Erythroblast (primary cell): ENCODE data around the gene IKZF3.
"Not testable (repeated sequence)": the region's sequence is repeated elsewhere in the genome, so short reads cannot be mapped to it uniquely, and the experiment has no call there.

Experiments
- DNase-seq, 2 experiments: peaks; one replicate each; lab custom pipeline; 2025; lab: John Stamatoyannopoulos, UW
- GATA1 ChIP-seq: IDR thresholded peaks from 2 replicates; pipeline ENCODE4 v1.6.1; 2011; ENCODE audit warnings: low read depth, mild to moderate bottlenecking, control low read depth, low read length, moderate library complexity
- POLR2A ChIP-seq: IDR thresholded peaks from 2 replicates; pipeline ENCODE4 v1.6.1; 2011; ENCODE audit warnings: mild to moderate bottlenecking, low read length

IKZF3 gene

DNA sequence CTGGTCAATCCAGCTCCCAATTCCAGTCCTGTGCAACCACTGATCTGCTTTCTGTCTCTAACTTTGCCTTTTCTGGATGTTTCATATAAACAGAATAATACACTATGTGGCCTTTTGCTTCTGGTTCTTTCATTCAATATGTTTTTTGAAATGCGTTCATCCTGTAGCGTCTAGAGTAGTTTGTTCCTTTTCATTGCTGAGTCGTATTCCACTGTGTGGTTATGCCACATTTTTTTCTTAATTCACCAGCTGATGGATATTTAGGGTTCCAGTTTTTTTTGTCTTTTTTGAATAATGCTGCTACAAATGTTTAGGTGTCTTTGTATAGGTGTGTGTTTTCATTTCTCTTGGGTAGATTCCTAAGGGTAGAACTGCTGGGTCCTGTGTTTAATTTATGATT, 131.5 kb downstream of the IKZF3 start:
- DNase-seq: no peak
- TF ChIP-seq POLR2A (no peak), GATA1 (no peak)

DNA sequence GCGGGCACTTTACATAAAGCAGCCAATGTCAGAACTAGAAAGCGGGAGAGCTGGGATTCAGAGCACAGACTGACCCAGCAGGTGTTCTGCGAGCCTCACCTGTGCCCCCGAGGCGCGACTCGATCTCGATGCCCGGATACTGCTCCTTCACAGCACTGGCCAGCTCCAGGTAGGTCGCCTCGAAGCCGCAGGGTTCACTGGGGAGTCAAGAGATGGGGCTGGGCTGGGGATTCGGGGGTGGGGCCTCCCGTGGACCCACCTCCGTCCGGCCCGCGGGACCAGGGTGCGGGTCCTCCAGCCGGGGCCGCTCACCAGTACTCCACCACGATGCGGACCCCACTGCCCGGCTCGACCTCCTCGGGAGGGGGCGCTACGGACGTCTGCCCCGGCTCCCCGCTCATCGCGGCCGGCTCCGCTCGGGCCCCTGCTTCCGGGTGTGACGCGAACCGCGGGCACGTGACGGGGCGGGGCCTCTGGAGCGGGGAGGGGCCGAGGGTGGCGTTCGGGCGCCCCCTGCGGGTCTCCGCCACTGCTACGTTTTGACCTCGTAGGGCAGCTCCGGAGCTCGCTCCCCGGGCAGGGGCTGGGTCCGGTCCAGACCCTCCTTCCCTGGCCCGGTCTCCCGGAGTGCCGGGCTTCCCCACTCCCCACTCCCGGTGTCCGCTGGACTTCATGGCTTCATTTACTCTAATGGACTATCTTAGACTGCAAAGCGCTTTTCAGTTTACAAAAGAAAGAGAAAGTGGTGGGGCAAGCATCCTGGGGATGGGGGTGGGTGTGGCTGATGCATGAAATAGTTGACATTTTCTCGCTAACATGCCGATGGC, 133.8 kb downstream of the IKZF3 start, which contains the start of gene MIEN1:
Gene MIEN1 (minus strand): TSS at position 438 of the 827 bp plus-strand sequence. CDS start 37 bp downstream, at position 401.
- no peak for TF ChIP-seq GATA1
- TF ChIP-seq POLR2A: peak; percentile 74
- peak; percentile 89 to 96 for DNase-seq

DNA sequence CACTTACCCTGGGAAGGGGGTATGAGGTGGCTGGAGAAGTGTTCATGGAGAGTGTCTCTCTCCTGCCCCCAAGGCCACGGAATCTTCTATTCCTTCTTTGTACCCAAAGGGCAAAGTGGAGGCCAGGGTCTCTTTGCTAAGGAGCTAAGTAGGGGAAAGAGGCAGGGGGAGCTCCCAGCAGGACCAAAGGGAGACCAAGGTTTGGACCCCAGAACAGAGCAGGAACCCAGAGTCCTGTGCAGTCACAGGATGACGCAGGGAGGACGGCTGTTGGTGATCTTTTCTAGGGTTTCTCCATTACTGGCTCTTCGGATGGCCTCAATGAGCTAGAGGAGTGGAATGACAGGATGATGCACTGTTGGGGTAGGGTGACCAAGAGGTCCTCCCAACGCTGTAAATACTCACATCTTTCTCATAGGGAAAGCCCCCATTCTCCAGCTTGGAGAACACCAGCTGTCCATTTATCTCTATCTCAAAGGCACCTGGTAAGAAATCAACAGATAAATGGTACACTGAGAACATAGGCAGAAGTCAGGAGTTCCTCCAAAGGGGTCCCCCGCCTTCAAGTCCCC, 134.7 kb downstream of the IKZF3 start:
- DNase-seq: no peak
- TF ChIP-seq POLR2A: no peak

DNA sequence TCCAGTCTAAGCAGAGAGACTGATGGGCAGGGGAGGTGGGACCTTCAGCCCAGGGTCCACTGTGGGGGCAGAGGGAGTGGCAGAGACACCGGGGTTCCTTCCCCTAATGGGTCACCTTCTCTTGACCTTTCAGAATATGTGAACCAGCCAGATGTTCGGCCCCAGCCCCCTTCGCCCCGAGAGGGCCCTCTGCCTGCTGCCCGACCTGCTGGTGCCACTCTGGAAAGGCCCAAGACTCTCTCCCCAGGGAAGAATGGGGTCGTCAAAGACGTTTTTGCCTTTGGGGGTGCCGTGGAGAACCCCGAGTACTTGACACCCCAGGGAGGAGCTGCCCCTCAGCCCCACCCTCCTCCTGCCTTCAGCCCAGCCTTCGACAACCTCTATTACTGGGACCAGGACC, 136.6 kb downstream of the IKZF3 start:
- no peak for TF ChIP-seq GATA1
- peak; percentile 9 for TF ChIP-seq POLR2A
- DNase-seq: no peak

DNA sequence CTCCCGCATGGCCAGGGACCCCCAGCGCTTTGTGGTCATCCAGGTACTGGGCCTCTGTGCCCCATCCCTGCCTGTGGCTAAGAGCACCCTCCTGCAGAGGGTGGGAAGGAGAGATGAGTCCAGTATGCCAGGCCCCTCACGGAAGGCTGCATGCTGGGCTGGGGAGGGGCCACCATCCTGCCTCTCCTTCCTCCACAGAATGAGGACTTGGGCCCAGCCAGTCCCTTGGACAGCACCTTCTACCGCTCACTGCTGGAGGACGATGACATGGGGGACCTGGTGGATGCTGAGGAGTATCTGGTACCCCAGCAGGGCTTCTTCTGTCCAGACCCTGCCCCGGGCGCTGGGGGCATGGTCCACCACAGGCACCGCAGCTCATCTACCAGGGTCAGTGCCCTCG, 137.5 kb downstream of the IKZF3 start:
- TF ChIP-seq POLR2A: no peak
- TF ChIP-seq GATA1: no peak

DNA sequence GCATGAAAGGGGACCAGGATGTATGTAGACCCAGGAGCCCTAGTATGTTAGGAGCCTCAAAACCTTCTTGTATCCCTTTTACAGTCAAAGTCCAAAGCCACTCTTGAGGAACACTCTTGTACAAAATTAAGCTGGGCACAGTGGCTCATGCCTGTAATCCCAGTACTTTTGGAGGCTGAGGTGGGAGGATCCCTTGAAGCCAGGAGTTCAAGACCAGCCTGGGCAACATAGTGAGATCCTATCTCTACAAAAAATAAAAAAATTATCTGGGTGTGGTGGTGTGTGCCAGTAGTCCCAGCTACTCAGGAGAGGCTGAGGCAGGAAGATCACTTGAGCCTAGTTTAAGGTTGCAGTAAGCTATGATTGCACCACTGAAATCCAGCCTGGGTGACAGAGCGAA, 138.2 kb downstream of the IKZF3 start:
- not testable (repeated sequence) for DNase-seq

More for the DNA sequence above, 137.5 kb downstream of the IKZF3 start:
- no peak for DNase-seq

DNA sequence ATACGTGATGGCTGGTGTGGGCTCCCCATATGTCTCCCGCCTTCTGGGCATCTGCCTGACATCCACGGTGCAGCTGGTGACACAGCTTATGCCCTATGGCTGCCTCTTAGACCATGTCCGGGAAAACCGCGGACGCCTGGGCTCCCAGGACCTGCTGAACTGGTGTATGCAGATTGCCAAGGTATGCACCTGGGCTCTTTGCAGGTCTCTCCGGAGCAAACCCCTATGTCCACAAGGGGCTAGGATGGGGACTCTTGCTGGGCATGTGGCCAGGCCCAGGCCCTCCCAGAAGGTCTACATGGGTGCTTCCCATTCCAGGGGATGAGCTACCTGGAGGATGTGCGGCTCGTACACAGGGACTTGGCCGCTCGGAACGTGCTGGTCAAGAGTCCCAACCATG, 139.4 kb downstream of the IKZF3 start:
- no peak for TF ChIP-seq GATA1
- no peak for TF ChIP-seq POLR2A
- no peak for DNase-seq

DNA sequence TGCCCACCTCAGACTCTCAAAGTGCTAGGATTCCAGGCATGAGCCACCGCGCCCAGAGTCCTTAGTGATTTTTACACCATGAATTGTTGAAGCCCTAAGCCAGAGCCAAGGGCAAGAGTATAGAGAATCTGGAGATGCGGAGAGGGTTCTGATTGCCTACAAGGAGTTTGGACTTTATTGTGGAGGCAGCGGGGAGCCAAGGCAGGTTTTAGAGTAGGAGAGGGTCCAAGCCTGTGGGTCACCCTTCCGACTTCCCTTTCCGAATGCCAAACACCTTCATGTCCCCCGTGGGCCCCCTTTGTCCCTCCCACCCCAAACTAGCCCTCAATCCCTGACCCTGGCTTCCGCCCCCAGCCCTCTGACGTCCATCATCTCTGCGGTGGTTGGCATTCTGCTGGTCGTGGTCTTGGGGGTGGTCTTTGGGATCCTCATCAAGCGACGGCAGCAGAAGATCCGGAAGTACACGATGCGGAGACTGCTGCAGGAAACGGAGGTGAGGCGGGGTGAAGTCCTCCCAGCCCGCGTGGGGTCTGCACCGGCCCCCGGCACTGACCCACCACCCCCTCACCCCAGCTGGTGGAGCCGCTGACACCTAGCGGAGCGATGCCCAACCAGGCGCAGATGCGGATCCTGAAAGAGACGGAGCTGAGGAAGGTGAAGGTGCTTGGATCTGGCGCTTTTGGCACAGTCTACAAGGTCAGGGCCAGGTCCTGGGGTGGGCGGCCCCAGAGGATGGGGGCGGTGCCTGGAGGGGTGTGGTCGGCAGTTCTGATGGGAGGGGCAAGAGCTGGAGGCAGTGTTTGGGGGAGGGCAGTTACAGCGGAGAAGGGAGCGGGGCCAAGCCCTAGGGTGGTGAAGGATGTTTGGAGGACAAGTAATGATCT, 140.9 kb downstream of the IKZF3 start:
- TF ChIP-seq GATA1 (no peak), POLR2A (no peak)
- peak; percentile 57 to 58 for DNase-seq

DNA sequence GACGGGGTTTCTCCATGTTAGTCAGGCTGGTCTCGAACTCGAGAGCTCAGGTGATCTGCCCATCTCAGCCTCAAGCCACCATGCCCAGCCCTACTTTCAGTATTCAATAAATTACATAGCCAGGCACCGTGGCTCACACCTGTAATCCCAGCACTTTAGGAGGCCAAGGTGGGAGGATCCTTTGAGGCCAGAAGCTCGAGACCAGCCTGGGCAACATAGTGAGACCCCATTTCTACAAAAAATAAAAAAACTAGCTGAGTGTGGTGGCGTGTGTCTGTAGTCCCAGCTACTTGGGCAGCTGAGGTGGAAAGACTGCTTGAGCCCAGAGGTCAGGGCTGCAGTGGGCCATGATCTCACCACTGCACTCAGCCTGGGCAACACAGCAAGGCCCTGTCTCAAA, 142.0 kb downstream of the IKZF3 start:
- TF ChIP-seq POLR2A (no peak), GATA1 (no peak)
- no peak for DNase-seq

DNA sequence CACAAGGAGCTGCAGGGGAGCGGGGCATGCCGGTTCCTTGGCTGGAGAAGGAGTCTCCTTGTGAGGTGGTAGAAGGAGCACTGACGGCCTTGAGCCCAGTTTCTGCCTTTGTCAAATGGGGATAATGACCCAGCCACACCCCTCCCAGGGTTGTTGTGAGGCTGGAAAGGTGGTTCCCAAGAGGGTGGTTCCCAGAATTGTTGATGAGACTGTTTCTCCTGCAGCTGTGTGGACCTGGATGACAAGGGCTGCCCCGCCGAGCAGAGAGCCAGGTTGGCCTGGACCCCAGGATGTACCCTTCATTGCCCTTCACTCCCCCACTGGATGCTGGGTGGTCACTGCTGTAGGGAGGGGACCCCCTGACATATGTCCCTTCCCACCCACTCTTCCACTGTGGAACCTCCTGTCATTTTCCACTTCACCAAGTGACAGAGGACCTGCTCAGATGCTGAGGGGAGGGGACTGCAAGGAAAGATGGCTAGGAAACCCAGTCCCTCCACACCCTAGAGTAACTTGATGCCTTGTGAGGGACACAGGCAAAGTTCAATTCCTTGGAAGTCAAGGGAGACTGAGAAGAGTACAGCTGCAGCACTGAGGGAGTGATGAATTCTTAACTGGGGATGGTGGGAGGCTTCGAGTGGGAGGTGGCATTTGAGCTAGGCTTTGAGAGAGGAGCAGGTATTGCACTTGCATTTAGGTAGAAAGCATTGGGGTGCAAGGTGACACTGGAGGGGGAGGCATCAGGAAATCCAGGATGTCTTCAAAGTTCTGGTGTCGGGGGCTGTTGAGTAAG, 144.4 kb downstream of the IKZF3 start:
- TF ChIP-seq POLR2A (no peak), GATA1 (no peak)
- DNase-seq: no peak

DNA sequence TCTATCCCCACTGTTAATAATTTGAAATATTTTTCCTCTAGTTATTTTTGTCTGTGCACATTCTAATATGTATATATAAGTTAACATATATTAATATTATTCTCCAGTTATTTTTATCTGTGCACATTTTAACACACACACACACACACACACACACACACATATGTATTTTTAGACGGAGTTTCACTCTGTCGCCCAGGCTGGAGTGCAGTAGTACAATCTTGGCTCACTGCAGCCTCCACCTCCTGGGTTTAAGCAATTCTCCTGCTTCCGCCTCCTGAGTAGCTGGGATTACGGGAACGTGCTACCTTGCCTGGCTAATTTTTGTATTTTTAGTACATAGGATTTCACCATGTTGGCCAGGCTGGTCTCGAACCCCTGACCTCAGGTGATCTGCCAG, 146.5 kb downstream of the IKZF3 start:
- DNase-seq: no peak
- no peak for TF ChIP-seq GATA1
- TF ChIP-seq POLR2A: no peak

DNA sequence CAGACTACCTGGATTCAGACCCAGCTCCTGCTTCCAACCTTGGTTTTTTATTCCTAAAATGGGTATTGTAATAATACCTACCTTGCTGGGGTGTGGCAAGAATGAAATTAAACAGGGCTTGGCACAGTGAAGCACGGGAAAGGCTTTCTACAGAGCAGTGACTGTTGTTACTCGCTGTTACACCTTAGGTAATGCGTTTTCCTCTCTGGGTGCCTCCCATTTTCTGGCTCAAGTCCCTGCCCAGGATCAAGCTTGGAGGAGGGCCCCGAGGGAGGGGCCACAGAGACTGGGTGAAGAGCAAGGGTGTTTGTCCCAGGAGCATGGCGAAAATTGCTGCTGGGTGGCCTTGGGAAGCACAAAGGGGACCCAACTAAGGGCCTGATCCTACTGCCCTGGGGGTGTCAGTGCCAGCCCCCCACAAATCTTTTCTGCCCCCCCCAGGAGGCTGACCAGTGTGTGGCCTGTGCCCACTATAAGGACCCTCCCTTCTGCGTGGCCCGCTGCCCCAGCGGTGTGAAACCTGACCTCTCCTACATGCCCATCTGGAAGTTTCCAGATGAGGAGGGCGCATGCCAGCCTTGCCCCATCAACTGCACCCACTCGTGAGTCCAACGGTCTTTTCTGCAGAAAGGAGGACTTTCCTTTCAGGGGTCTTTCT, 147.1 kb downstream of the IKZF3 start:
- TF ChIP-seq GATA1: no peak
- no peak for TF ChIP-seq POLR2A
- DNase-seq: no peak
